Activated CD4-positive, alpha-beta T cell treated with anti-CD3 and anti-CD28 coated beads, Interleukin-2, amount 10 ng/mL, durations not matched to agents 24 days and 14 days (primary cell): ENCODE results near the gene PCOLCE2. TPM values are rescaled to one million over a fixed set of nuclear protein-coding genes. Genes with fewer than 3 reads are reported as not detected.

Experiments
- DNase-seq: peaks from one replicate; pipeline ENCODE4 v3.0.0; 2022
- H3K27ac Mint-ChIP-seq: one replicate; pipeline ENCODE4 v1.8.0; 2022; ENCODE audit warnings: mild to moderate bottlenecking, mixed read lengths
- H3K27me3 Mint-ChIP-seq: one replicate; pipeline ENCODE4 v1.8.0; 2022; ENCODE audit warnings: mixed read lengths
- H3K36me3 Mint-ChIP-seq: one replicate; pipeline ENCODE4 v1.8.0; 2022; ENCODE audit warnings: low read depth, mild to moderate bottlenecking, mixed read lengths
- H3K4me1 Mint-ChIP-seq: one replicate; pipeline ENCODE4 v1.8.0; 2021; ENCODE audit warnings: mixed read lengths
- H3K4me3 Mint-ChIP-seq: one replicate; pipeline ENCODE4 v1.8.0; 2022; ENCODE audit warnings: mild to moderate bottlenecking, moderate library complexity, mixed read lengths
- H3K9me3 Mint-ChIP-seq: one replicate; pipeline ENCODE4 v1.8.0; 2021; ENCODE audit warnings: mixed read lengths
- intact Hi-C: fragments of 100-400 bp; cut with micrococcal nuclease; formaldehyde crosslinking; loops from one replicate; pipeline ENCODE4 v1.15.1; 2023
- total RNA-seq: library from RNA; stranded (reverse); gene quantifications from 2 replicates; pipeline ENCODE4 v1.2.3, GENCODE V29; 2022

The PCOLCE2 gene
- total RNA-seq, 1 donor from 2014 or later, result 0.33 TPM

- H3K4me3 Mint-ChIP-seq, result no peak overlapping the region
- H3K27me3 Mint-ChIP-seq, result no peaks in the 10 kb centered on the region
- no peak overlapping the region for H3K27ac Mint-ChIP-seq
- no peaks in the 10 kb centered on the region for H3K9me3 Mint-ChIP-seq
- no peaks in the 10 kb centered on the region for H3K4me1 Mint-ChIP-seq
- H3K36me3 Mint-ChIP-seq, result no peaks in the 10 kb centered on the region
- DNase-seq, result no peak
- intact Hi-C loops, result no loop called here
Measured at GRCh38 chr3:142795332-142795731, 93.6 kb downstream of the PCOLCE2 start.

- Mint-ChIP-seq H3K4me3 (no peak overlapping the region), H3K9me3 (no peaks in the 10 kb centered on the region), H3K27me3 (no peaks in the 10 kb centered on the region), H3K4me1 (no peaks in the 10 kb centered on the region), H3K36me3 (no peaks in the 10 kb centered on the region), H3K27ac (no peak overlapping the region)
- no peak for DNase-seq
- intact Hi-C loops, result no loop called here
Measured at GRCh38 chr3:142794508-142794907, 94.4 kb downstream of the PCOLCE2 start.

- intact Hi-C loops, result no loop called here
- Mint-ChIP-seq H3K9me3 (no peaks in the 10 kb centered on the region), H3K27me3 (peaks cover 4% of the 10 kb centered on the region), H3K36me3 (no peaks in the 10 kb centered on the region), H3K4me3 (no peak overlapping the region), H3K4me1 (no peaks in the 10 kb centered on the region), H3K27ac (no peak overlapping the region)
- no peak for DNase-seq
Measured at GRCh38 chr3:142787719-142788118, 101.2 kb downstream of the PCOLCE2 start.

- Mint-ChIP-seq H3K27ac (no peak overlapping the region), H3K27me3 (peaks cover 4% of the 10 kb centered on the region), H3K36me3 (no peaks in the 10 kb centered on the region), H3K4me1 (no peaks in the 10 kb centered on the region), H3K9me3 (no peaks in the 10 kb centered on the region), H3K4me3 (no peak overlapping the region)
- intact Hi-C loops, result no loop called here
- no peak for DNase-seq
Measured at GRCh38 chr3:142785996-142786395, 102.9 kb downstream of the PCOLCE2 start.

- no peak for DNase-seq
- no peak overlapping the region for H3K4me3 Mint-ChIP-seq
Measured at GRCh38 chr3:142784228-142784627, 104.7 kb downstream of the PCOLCE2 start.

GRCh38 chr3:142782616-142783015 lies 106.3 kb downstream of the PCOLCE2 start:
- Mint-ChIP-seq H3K9me3 (no peaks in the 10 kb centered on the region), H3K36me3 (no peaks in the 10 kb centered on the region), H3K27me3 (no peaks in the 10 kb centered on the region), H3K27ac (no peak overlapping the region), H3K4me1 (no peaks in the 10 kb centered on the region), H3K4me3 (no peak overlapping the region)
- intact Hi-C loops, result no loop called here
- no peak for DNase-seq

More at GRCh38 chr3:142784228-142784627, 104.7 kb downstream of the PCOLCE2 start:
- Mint-ChIP-seq H3K36me3 (no peaks in the 10 kb centered on the region), H3K27ac (no peak overlapping the region), H3K27me3 (peaks cover 4% of the 10 kb centered on the region), H3K9me3 (no peaks in the 10 kb centered on the region), H3K4me1 (no peaks in the 10 kb centered on the region)
- intact Hi-C loops, result no loop called here

- no peak for DNase-seq
- no peaks in the 10 kb centered on the region for H3K4me1 Mint-ChIP-seq
- intact Hi-C loops, result no loop called here
- no peak overlapping the region for H3K27ac Mint-ChIP-seq
- no peaks in the 10 kb centered on the region for H3K36me3 Mint-ChIP-seq
- no peaks in the 10 kb centered on the region for H3K9me3 Mint-ChIP-seq
- H3K4me3 Mint-ChIP-seq, result no peak overlapping the region
- H3K27me3 Mint-ChIP-seq, result no peaks in the 10 kb centered on the region
Measured at GRCh38 chr3:142779591-142779990, 109.3 kb downstream of the PCOLCE2 start.

GRCh38 chr3:142778541-142778940 lies 110.3 kb downstream of the PCOLCE2 start:
- H3K9me3 Mint-ChIP-seq, result no peaks in the 10 kb centered on the region

GRCh38 chr3:142777927-142778326 lies 111.0 kb downstream of the PCOLCE2 start:
- Mint-ChIP-seq H3K4me1 (no peaks in the 10 kb centered on the region), H3K36me3 (no peaks in the 10 kb centered on the region), H3K9me3 (no peaks in the 10 kb centered on the region), H3K4me3 (no peak overlapping the region), H3K27me3 (no peaks in the 10 kb centered on the region), H3K27ac (no peak overlapping the region)
- intact Hi-C loops, result no loop called here
- DNase-seq, result no peak

More at GRCh38 chr3:142778541-142778940, 110.3 kb downstream of the PCOLCE2 start:
- no peaks in the 10 kb centered on the region for H3K27me3 Mint-ChIP-seq
- no peaks in the 10 kb centered on the region for H3K36me3 Mint-ChIP-seq
- intact Hi-C loops, result no loop called here
- no peak overlapping the region for H3K4me3 Mint-ChIP-seq
- no peak for DNase-seq
- H3K4me1 Mint-ChIP-seq, result no peaks in the 10 kb centered on the region
- no peak overlapping the region for H3K27ac Mint-ChIP-seq

GRCh38 chr3:142768338-142768737 lies 120.5 kb downstream of the PCOLCE2 start:
- no peaks in the 10 kb centered on the region for H3K9me3 Mint-ChIP-seq
- no peak for DNase-seq
- H3K27me3 Mint-ChIP-seq, result no peaks in the 10 kb centered on the region
- intact Hi-C loops, result no loop called here
- H3K4me1 Mint-ChIP-seq, result no peaks in the 10 kb centered on the region
- H3K36me3 Mint-ChIP-seq, result no peaks in the 10 kb centered on the region
- no peak overlapping the region for H3K4me3 Mint-ChIP-seq
- no peak overlapping the region for H3K27ac Mint-ChIP-seq

Other genes starting within 250 kb of the PCOLCE2 start
- 0.92 and 1.7 TPM in 2 replicates for gene TRPC1, start 165.0 kb downstream of the PCOLCE2 start, total RNA-seq
- gene PAQR9, start 74.6 kb upstream of the PCOLCE2 start, total RNA-seq, result not detected in 2 replicates
- 189 and 212 TPM in 2 replicates for gene U2SURP, start 112.5 kb upstream of the PCOLCE2 start, total RNA-seq
- gene CHST2, start 230.7 kb upstream of the PCOLCE2 start, total RNA-seq, result 6.1 and 6.4 TPM in 2 replicates